ENCODE data around the gene SPACA7. TPM values are rescaled to one million over a fixed set of nuclear protein-coding genes. Genes with fewer than 3 reads are reported as not detected.
"Not testable (repeated sequence)": the region's sequence is repeated elsewhere in the genome, so short reads cannot be mapped to it uniquely, and the experiment has no call there.

The SPACA7 gene
- total RNA-seq, 2 experiments from 2014 or later = not detected

- ATAC-seq (ENCODE audit: low read depth) (no peak), DNase-seq (no peak)
- POLR2A ChIA-PET = no interaction called here
- H3K27ac Mint-ChIP-seq = no peak overlapping the region
- peaks cover 2% of the 10 kb centered on the region for H3K27me3 Mint-ChIP-seq
- no peak overlapping the region for H3K4me3 Mint-ChIP-seq
- H3K4me1 Mint-ChIP-seq = no peaks in the 10 kb centered on the region
- H3K9me3 Mint-ChIP-seq = peaks cover 8% of the 10 kb centered on the region
- H3K36me3 Mint-ChIP-seq = no peaks in the 10 kb centered on the region
Measured at GRCh38 chr13:112356190-112356589, 20.0 kb upstream of the SPACA7 start.

- no peaks in the 10 kb centered on the region for H3K4me1 Mint-ChIP-seq
- no peak overlapping the region for H3K4me3 Mint-ChIP-seq
- POLR2A ChIA-PET = no interaction called here
- H3K27me3 Mint-ChIP-seq = no peaks in the 10 kb centered on the region
- no peak overlapping the region for H3K27ac Mint-ChIP-seq
- DNase-seq = no peak
- no peaks in the 10 kb centered on the region for H3K36me3 Mint-ChIP-seq
- no peak for ATAC-seq (ENCODE audit: low read depth)
- H3K9me3 Mint-ChIP-seq = peaks cover 11% of the 10 kb centered on the region
Measured at GRCh38 chr13:112358156-112358555, 18.0 kb upstream of the SPACA7 start.

- peaks cover under 1% of the 10 kb centered on the region for H3K36me3 Mint-ChIP-seq
- no peaks in the 10 kb centered on the region for H3K4me1 Mint-ChIP-seq
- no peak overlapping the region for H3K27ac Mint-ChIP-seq
- H3K27me3 Mint-ChIP-seq = no peaks in the 10 kb centered on the region
- DNase-seq = no peak
- no peak for ATAC-seq (ENCODE audit: low read depth)
- no peak overlapping the region for H3K4me3 Mint-ChIP-seq
- H3K9me3 Mint-ChIP-seq = peaks cover 11% of the 10 kb centered on the region
- POLR2A ChIA-PET = no interaction called here
Measured at GRCh38 chr13:112362021-112362420, 14.1 kb upstream of the SPACA7 start.

GRCh38 chr13:112363867-112364528, 12.2 kb upstream of the SPACA7 start:
- Mint-ChIP-seq H3K27ac (no peak overlapping the region), H3K4me1 (no peaks in the 10 kb centered on the region)

GRCh38 chr13:112366907-112367646, 9.1 kb upstream of the SPACA7 start:
- no peak for ATAC-seq (ENCODE audit: low read depth)
- H3K36me3 Mint-ChIP-seq = peaks cover 2% of the 10 kb centered on the region
- no peak for DNase-seq
- H3K4me3 Mint-ChIP-seq = no peak overlapping the region
- H3K27me3 Mint-ChIP-seq = no peaks in the 10 kb centered on the region
- H3K4me1 Mint-ChIP-seq = no peaks in the 10 kb centered on the region
- peaks cover 5% of the 10 kb centered on the region for H3K9me3 Mint-ChIP-seq
- H3K27ac Mint-ChIP-seq = no peak overlapping the region
- POLR2A ChIA-PET = no interaction called here

More at GRCh38 chr13:112363867-112364528, 12.2 kb upstream of the SPACA7 start:
- Mint-ChIP-seq H3K4me3 (no peak overlapping the region), H3K36me3 (peaks cover 2% of the 10 kb centered on the region), H3K27me3 (no peaks in the 10 kb centered on the region), H3K9me3 (peaks cover 8% of the 10 kb centered on the region)
- ATAC-seq (ENCODE audit: low read depth) = no peak
- POLR2A ChIA-PET = no interaction called here
- DNase-seq = no peak

GRCh38 chr13:112368883-112369282, 7.3 kb upstream of the SPACA7 start:
- Mint-ChIP-seq H3K36me3 (peaks cover 2% of the 10 kb centered on the region), H3K4me3 (no peak overlapping the region), H3K9me3 (peaks cover 5% of the 10 kb centered on the region), H3K27me3 (no peaks in the 10 kb centered on the region), H3K4me1 (no peaks in the 10 kb centered on the region), H3K27ac (no peak overlapping the region)
- DNase-seq (no peak), ATAC-seq (ENCODE audit: low read depth) (no peak)
- POLR2A ChIA-PET = no interaction called here

- no peak for DNase-seq
- H3K27me3 Mint-ChIP-seq = no peaks in the 10 kb centered on the region
- H3K4me1 Mint-ChIP-seq = no peaks in the 10 kb centered on the region
- peaks cover 7% of the 10 kb centered on the region for H3K9me3 Mint-ChIP-seq
- no peak overlapping the region for H3K4me3 Mint-ChIP-seq
- H3K27ac Mint-ChIP-seq = no peak overlapping the region
- ATAC-seq (ENCODE audit: low read depth) = no peak
- POLR2A ChIA-PET = no interaction called here
- peaks cover 2% of the 10 kb centered on the region for H3K36me3 Mint-ChIP-seq
Measured at GRCh38 chr13:112370311-112370710, 5.8 kb upstream of the SPACA7 start.

- DNase-seq = no peak
Measured at GRCh38 chr13:112374271-112374670, 1.9 kb upstream of the SPACA7 start.

GRCh38 chr13:112391746-112392145, 15.6 kb downstream of the SPACA7 start:
- no peaks in the 10 kb centered on the region for H3K27me3 Mint-ChIP-seq

More at GRCh38 chr13:112374271-112374670, 1.9 kb upstream of the SPACA7 start:
- Mint-ChIP-seq H3K27me3 (peaks cover 4% of the 10 kb centered on the region), H3K27ac (no peak overlapping the region), H3K4me3 (no peak overlapping the region), H3K4me1 (no peaks in the 10 kb centered on the region), H3K36me3 (no peaks in the 10 kb centered on the region), H3K9me3 (peaks cover 4% of the 10 kb centered on the region)
- no peak for ATAC-seq (ENCODE audit: low read depth)
- POLR2A ChIA-PET = no interaction called here

GRCh38 chr13:112392719-112393118, 16.6 kb downstream of the SPACA7 start:
- no peak overlapping the region for H3K27ac Mint-ChIP-seq
- ATAC-seq (ENCODE audit: low read depth) (no peak), DNase-seq (no peak)
- POLR2A ChIA-PET = no interaction called here
- no peaks in the 10 kb centered on the region for H3K9me3 Mint-ChIP-seq
- H3K4me1 Mint-ChIP-seq = no peaks in the 10 kb centered on the region
- H3K27me3 Mint-ChIP-seq = no peaks in the 10 kb centered on the region
- H3K4me3 Mint-ChIP-seq = no peak overlapping the region
- no peaks in the 10 kb centered on the region for H3K36me3 Mint-ChIP-seq

More at GRCh38 chr13:112391746-112392145, 15.6 kb downstream of the SPACA7 start:
- Mint-ChIP-seq H3K4me3 (no peak overlapping the region), H3K27ac (no peak overlapping the region), H3K36me3 (no peaks in the 10 kb centered on the region), H3K4me1 (no peaks in the 10 kb centered on the region), H3K9me3 (no peaks in the 10 kb centered on the region)
- no peak for DNase-seq
- no peak for ATAC-seq (ENCODE audit: low read depth)
- POLR2A ChIA-PET = no interaction called here

GRCh38 chr13:112395022-112395421, 18.9 kb downstream of the SPACA7 start:
- H3K4me1 Mint-ChIP-seq; ATAC-seq (ENCODE audit: low read depth); H3K36me3 Mint-ChIP-seq; H3K27me3 Mint-ChIP-seq; H3K27ac Mint-ChIP-seq; DNase-seq; POLR2A ChIA-PET; H3K9me3 Mint-ChIP-seq; H3K4me3 Mint-ChIP-seq: not testable (repeated sequence)

GRCh38 chr13:112395941-112396340, 19.8 kb downstream of the SPACA7 start:
- H3K27me3 Mint-ChIP-seq; ATAC-seq (ENCODE audit: low read depth); H3K27ac Mint-ChIP-seq; H3K4me3 Mint-ChIP-seq; H3K9me3 Mint-ChIP-seq; DNase-seq; H3K36me3 Mint-ChIP-seq; POLR2A ChIA-PET; H3K4me1 Mint-ChIP-seq: not testable (repeated sequence)

GRCh38 chr13:112397108-112397507, 21.0 kb downstream of the SPACA7 start:
- ATAC-seq (ENCODE audit: low read depth) (no peak), DNase-seq (no peak)
- H3K36me3 Mint-ChIP-seq = no peaks in the 10 kb centered on the region
- no peaks in the 10 kb centered on the region for H3K27me3 Mint-ChIP-seq
- H3K9me3 Mint-ChIP-seq = peaks cover 2% of the 10 kb centered on the region
- no peak overlapping the region for H3K27ac Mint-ChIP-seq
- no peaks in the 10 kb centered on the region for H3K4me1 Mint-ChIP-seq
- POLR2A ChIA-PET = no interaction called here
- no peak overlapping the region for H3K4me3 Mint-ChIP-seq

GRCh38 chr13:112398347-112398746, 22.2 kb downstream of the SPACA7 start:
- H3K4me3 Mint-ChIP-seq; H3K9me3 Mint-ChIP-seq; H3K4me1 Mint-ChIP-seq; H3K27me3 Mint-ChIP-seq; H3K36me3 Mint-ChIP-seq; H3K27ac Mint-ChIP-seq; ATAC-seq (ENCODE audit: low read depth); POLR2A ChIA-PET; DNase-seq: not testable (repeated sequence)

Data from activated naive CD8-positive, alpha-beta T cell treated with anti-CD3 and anti-CD28 coated beads, Interleukin-2, amount 10 ng/mL, durations not matched to agents 7 days and 5 days (primary cell).